ENCODE results near the gene REC8. TPM values are rescaled to one million over a fixed set of nuclear protein-coding genes. Genes with fewer than 3 reads are reported as not detected.

The REC8 gene
- total RNA-seq, 1 donor from 2014 or later: 4.4 TPM

DNA sequence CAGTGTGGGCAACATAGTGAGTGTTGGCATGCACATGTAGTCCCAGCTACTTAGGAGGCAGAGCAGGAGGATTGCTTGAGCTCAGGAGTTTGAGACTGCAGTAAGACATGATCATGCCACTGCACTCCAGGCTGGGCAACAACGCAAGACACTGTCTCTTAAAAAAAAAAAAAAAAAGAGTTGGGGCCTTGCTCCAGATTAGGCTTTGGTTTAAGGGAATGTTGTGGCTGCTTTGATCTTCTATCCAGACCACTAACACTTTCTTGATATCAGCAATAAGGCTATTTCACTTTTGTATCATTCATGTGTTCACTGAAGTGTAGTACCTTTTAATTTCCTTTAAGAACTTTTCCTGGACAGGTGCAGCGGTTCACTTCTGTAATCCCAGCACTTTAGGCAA is 44.2 kb upstream of the REC8 start:
- Mint-ChIP-seq H3K27ac (ENCODE audit: unreplicated experiment) (no peak overlapping the region), H3K36me3 (ENCODE audit: low read depth) (peaks cover 9% of the 10 kb centered on the region), H3K27me3 (ENCODE audit: low read depth) (no peaks in the 10 kb centered on the region), H3K9me3 (ENCODE audit: low read depth) (no peaks in the 10 kb centered on the region), H3K4me3 (ENCODE audit: unreplicated experiment) (no peak overlapping the region), H3K4me1 (ENCODE audit: low read depth) (no peaks in the 10 kb centered on the region)
- no peak for DNase-seq (ENCODE audit: low spot score)
- TF ChIP-seq, protein P1, sequence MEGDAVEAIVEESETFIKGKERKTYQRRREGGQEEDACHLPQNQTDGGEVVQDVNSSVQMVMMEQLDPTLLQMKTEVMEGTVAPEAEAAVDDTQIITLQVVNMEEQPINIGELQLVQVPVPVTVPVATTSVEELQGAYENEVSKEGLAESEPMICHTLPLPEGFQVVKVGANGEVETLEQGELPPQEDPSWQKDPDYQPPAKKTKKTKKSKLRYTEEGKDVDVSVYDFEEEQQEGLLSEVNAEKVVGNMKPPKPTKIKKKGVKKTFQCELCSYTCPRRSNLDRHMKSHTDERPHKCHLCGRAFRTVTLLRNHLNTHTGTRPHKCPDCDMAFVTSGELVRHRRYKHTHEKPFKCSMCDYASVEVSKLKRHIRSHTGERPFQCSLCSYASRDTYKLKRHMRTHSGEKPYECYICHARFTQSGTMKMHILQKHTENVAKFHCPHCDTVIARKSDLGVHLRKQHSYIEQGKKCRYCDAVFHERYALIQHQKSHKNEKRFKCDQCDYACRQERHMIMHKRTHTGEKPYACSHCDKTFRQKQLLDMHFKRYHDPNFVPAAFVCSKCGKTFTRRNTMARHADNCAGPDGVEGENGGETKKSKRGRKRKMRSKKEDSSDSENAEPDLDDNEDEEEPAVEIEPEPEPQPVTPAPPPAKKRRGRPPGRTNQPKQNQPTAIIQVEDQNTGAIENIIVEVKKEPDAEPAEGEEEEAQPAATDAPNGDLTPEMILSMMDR (IDR thresholded peaks at IDR 0.05): no peak

DNA sequence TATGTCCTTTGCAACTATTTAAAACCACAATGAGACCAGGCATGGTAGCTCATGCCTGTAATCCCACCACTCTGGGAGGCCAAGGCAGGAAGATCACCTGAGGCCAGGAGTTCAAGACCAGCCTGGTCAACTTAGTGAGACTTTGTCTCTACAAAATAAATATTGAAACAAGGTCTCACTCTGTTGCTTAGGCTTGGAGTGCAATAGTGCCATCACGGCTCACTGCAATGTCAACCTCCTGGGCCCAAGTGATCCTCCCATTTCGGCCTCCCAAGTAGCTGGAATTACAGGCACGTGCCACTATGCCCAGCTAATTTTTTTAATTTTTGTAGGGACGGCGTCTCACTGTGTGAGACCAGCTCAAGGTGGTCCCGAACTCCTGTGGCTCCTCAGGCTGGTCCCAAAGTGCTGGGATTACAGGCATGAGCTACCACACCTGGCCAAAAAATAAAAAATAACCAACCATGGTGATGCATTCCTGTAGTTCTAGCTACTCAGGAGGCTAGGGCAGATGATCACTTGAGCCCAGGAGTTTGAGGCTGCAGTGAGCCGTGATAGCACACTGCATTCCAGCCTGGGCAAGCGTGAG is 42.4 kb upstream of the REC8 start:
- no peak overlapping the region for H3K27ac Mint-ChIP-seq (ENCODE audit: unreplicated experiment)
- H3K36me3 Mint-ChIP-seq (ENCODE audit: low read depth): no peaks in the 10 kb centered on the region
- DNase-seq (ENCODE audit: low spot score): no peak
- H3K4me3 Mint-ChIP-seq (ENCODE audit: unreplicated experiment): no peak overlapping the region
- H3K9me3 Mint-ChIP-seq (ENCODE audit: low read depth): no peaks in the 10 kb centered on the region
- no peaks in the 10 kb centered on the region for H3K4me1 Mint-ChIP-seq (ENCODE audit: low read depth)
- TF ChIP-seq, protein P1 (IDR thresholded peaks at IDR 0.05): no peak
- H3K27me3 Mint-ChIP-seq (ENCODE audit: low read depth): no peaks in the 10 kb centered on the region

DNA sequence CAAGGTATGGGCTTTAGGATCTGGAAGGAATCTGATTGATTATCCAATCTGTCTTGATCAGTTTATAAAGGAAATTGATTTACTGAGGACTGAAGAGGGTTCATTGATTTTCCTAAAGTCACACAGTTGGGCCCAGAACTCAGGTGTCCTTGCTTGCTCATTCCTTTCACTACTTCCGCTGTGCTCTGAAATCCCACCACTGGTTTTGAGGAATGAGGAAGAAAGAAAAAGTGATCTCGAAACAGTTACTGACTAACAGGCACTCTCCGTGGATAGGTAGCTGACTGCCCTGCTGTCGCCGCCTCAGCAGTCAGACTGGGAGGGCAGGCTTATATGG is 41.5 kb upstream of the REC8 start, which contains the start of gene FITM1:
FITM1 (plus strand) TSS at position 280 of the 337 bp plus-strand sequence. CDS start 905 bp downstream, outside the sequence.
- TF ChIP-seq, protein P1 (IDR thresholded peaks at IDR 0.05): no peak
- DNase-seq (ENCODE audit: low spot score): no peak
- Mint-ChIP-seq H3K4me3 (ENCODE audit: unreplicated experiment) (no peak within 1 kb of the TSS), H3K27ac (ENCODE audit: unreplicated experiment) (no peak within 1 kb of the TSS), H3K9me3 (ENCODE audit: low read depth) (no peaks in the 10 kb centered on the region), H3K36me3 (ENCODE audit: low read depth) (no peaks in the 10 kb centered on the region), H3K4me1 (ENCODE audit: low read depth) (peaks cover 3% of the 10 kb centered on the region), H3K27me3 (ENCODE audit: low read depth) (no peaks in the 10 kb centered on the region)

DNA sequence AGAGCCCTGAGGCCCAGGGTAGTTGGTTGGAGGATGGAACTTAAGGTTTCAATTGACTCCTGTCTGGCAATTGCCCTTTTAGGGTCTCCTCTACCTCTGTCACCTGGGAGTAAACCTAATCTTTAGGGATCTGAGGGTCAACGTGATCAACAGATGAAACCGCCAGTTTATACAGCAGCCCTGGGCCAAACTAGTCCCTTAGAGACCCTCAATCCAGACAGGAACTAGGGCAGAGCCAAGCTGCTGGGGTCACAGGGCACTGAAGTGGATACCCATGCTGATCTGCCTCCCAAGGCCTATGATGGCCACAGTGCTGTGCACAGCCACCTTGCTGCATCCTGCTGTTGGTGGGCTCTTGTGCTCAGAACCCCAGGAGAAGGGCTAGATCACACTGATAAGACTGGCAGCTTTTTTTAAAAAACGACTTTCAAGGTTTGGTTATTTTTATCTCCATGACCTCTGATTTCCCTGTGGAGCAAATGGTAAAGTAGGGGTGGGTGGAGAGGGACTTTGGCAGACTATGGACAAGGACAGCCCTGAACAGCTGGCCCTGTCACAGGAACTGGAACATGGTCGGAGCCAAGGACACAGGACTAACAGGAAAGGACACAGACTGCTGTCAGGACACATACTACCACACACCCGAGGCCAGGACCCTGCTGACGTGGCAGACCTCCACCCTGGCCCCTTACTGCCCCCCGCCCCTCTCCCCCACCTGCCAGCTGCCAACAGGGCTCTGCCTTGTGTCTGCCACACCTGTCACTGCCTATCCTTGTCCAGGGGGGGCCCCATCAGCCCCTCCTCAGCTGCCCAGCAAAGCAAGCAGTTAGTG is 40.9 kb upstream of the REC8 start:
- Mint-ChIP-seq H3K4me1 (ENCODE audit: low read depth) (peaks cover 6% of the 10 kb centered on the region), H3K27ac (ENCODE audit: unreplicated experiment) (no peak overlapping the region), H3K4me3 (ENCODE audit: unreplicated experiment) (no peak overlapping the region), H3K9me3 (ENCODE audit: low read depth) (no peaks in the 10 kb centered on the region), H3K27me3 (ENCODE audit: low read depth) (no peaks in the 10 kb centered on the region), H3K36me3 (ENCODE audit: low read depth) (no peaks in the 10 kb centered on the region)
- no peak for DNase-seq (ENCODE audit: low spot score)
- TF ChIP-seq, protein P1 (IDR thresholded peaks at IDR 0.05): no peak

DNA sequence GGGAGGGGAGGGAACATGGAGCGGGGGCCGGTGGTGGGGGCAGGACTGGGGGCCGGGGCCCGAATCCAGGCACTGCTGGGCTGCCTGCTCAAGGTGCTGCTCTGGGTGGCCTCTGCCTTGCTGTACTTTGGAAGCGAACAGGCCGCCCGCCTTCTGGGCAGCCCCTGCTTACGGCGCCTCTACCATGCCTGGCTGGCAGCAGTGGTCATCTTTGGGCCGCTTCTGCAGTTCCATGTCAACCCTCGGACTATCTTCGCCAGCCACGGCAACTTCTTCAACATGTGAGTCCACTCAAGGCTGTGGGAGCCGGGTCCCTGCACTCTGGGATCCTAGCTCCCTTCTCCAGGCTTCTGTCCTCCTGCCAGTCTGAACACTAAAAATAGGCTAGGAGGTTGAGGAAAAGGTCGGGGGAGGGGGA is 40.3 kb upstream of the REC8 start:
- H3K36me3 Mint-ChIP-seq (ENCODE audit: low read depth): no peaks in the 10 kb centered on the region
- H3K4me3 Mint-ChIP-seq (ENCODE audit: unreplicated experiment): no peak overlapping the region
- DNase-seq (ENCODE audit: low spot score): no peak
- H3K27me3 Mint-ChIP-seq (ENCODE audit: low read depth): no peaks in the 10 kb centered on the region
- TF ChIP-seq, protein P1 (IDR thresholded peaks at IDR 0.05): no peak
- no peaks in the 10 kb centered on the region for H3K9me3 Mint-ChIP-seq (ENCODE audit: low read depth)
- peaks cover 8% of the 10 kb centered on the region for H3K4me1 Mint-ChIP-seq (ENCODE audit: low read depth)
- no peak overlapping the region for H3K27ac Mint-ChIP-seq (ENCODE audit: unreplicated experiment)
